ENCODE data around the gene FAIM2.

Gene FAIM2

GRCh38 chr12:49854976-49855375, 48.7 kb downstream of the FAIM2 start:
- no peak for DNase-seq

DNA sequence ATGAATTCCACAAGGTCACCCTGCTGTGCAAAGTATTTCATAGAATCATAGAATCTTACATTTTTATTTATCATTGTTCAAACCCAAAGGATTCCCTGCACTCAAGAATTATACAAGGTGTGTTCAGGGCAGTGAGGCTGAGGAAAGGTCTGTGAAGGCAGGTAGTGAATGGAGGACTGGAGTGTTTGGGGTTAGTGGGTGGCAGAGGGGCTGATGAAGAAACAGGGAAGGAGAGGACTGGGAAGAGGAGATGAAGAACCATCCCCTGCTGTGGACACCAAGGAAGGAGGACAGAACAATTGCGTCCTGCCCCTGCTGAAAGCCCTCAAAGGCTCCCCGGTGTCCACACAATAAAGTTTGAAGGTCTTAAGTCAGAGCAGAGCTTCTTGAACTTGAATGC, 50.0 kb downstream of the FAIM2 start:
- DNase-seq, result no peak

GRCh38 chr12:49847161-49847560, 56.5 kb downstream of the FAIM2 start:
- no peak for DNase-seq

- DNase-seq, result no peak
Observed at GRCh38 chr12:49846032-49846431, 57.7 kb downstream of the FAIM2 start.

DNA sequence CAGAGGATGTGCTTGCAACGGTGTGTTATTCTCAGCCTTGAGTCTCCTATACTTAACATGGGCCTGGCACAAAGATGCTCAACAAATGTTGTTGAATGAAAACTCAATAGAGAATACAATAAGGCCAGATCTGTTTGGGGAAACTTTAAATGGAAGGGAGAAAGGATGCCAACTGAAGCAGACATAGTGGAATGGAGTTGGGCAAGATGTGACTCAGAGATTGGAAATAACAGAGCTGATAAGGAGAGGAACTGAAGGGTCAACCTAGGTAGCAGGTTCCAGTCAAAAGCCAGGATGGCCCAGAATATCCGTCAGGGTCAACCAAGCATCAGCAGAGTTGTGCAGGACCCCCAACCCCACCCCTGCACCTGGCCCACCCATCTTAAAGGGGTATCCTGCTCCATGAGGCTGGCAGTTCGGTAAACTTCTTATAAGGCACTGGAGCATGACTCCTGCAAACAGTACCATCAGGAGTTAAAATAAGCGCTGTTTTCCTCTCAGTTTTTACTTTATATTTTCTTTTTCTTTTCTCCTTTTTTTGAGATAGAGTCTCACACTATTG, 59.7 kb downstream of the FAIM2 start:
- no peak for DNase-seq

GRCh38 chr12:49843411-49843810, 60.3 kb downstream of the FAIM2 start:
- DNase-seq, result no peak

DNA sequence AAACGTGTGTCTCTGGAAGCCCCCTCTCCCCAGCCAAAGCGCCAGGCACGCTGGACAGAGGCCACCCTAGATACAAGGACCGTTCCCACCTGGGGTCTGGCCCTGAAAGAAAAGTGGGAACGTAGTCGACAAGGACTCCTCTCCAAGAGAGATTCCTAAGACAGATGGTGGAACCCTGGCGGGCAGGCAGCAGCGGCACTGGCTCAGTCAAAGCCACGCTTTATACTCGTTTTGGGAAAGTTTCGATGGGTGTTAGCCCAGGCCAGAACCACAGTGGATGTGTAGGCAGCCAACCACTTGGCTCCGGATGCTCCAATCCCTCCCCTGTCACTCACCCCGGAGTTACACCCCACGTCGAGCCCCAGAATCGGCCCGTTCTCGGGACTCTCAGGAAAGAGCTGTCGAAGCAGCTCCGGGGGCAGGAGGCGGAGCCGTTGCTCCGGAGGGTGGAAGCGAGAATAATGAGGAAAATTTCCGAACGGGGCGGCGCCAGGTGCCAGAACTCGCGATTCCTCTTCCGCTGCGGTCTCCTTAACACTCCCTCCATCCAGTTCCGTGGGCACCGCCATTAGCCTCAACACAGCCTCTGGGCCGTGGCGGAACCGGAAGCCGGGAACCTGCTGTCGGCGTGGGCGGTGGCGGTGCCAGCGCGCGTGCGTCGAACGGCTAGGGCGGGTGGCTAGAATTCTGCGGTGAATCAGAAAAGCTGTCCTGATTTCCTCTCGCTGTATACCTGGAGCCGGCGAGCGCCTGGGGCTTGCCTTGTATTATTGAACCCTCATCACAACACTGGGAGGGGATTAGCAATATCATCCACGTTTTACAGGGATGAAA, 61.0 kb downstream of the FAIM2 start, which contains the start of gene BCDIN3D:
Gene BCDIN3D (minus strand): TSS at position 588 of the 834 bp plus-strand sequence. CDS start 19 bp downstream, at position 569.
- peak; percentile 79 for DNase-seq

DNA sequence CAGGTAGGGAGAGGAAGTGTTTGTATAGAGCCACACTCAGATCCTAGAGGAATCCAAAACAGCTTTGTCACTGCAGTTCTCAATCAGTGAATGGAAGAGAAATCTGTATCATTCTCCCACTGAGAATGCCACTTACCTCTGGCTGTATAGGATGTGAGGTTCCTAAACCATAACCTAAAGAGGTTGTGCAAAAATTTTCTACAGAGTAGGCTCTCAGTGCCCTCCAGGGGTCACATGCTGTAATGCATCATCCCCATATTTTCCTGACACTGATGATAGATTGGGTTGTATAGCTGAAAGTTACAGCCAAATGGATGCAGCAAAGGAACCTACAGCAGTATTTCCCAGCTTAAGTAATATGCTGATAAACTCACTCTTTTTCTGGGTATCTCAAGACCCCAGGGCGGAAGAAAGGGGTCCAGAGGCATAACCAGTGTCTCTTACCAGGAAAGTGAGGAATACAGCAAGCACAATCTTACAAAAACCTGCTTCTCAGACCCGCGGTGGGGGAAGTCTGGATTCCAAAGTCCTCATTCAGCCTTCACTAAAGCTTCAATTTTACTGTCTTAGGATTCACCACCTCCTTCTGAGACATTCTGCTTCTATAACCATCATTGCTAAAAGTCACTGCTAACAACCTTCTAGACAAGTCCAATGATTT, 64.6 kb downstream of the FAIM2 start:
- DNase-seq, result no peak

- DNase-seq, result no peak
Observed at GRCh38 chr12:49832836-49833421, 70.8 kb downstream of the FAIM2 start.

- DNase-seq, result no peak
Observed at GRCh38 chr12:49831717-49832116, 72.0 kb downstream of the FAIM2 start.

GRCh38 chr12:49828133-49829091, 75.3 kb downstream of the FAIM2 start, which contains the start of gene NCKAP5L:
Gene NCKAP5L (minus strand): TSS chr12:49828413. CDS start chr12:49804044, 24,369 bp downstream.
- DNase-seq, result peak; percentile 91

DNA sequence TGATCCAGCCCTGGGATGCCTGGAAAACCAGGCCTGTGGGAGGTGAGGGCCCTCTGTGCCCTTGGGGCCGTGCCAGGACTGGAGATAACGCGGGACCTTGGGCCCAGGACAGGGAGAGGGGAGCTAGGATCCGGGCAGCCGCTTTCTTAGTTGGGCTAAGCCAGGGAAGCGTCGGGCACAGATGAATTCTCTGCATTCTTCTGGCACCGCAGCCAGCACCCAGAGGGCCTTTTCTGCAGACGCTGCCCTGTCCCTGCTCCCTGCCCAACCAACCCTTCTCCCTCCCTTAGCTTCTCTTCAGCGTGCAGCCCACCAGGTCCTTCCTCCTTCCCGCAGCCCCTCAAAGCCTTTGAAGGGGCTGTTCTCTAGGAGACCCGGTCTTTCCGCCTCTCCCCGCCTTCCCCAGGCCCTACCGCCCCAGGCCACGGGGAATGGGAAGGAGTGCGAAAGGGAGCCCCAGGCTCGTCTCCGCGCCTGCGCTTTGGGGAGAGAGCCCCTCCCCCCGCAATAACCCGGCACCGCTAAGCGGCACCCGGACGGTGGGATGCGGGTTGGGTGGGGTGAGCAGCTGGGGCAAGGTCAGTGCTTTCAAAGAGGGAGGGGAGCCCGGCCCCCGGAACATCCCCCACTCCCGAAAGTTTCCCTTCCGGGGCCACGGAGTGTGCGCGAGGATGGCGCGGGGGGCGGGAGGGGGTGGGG, 76.2 kb downstream of the FAIM2 start:
- peak; percentile 29 for DNase-seq

DNA sequence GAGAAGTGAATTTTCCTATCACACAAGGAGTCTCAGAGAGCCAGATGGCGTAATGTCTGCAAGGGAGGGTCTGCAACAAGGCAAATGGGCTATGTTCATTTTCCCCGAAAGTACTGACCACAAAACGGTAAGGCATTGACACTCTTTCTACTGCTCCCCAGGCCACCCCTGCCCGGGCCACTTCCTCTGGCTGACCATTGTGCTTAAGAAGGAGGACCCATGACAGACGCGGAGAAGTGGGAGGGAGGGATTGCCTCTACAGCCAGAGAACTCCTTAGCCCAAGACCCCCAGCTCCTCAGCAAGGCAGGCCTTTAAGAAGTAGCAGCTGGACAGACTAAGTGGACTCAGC, 76.7 kb downstream of the FAIM2 start:
- DNase-seq, result no peak

DNA sequence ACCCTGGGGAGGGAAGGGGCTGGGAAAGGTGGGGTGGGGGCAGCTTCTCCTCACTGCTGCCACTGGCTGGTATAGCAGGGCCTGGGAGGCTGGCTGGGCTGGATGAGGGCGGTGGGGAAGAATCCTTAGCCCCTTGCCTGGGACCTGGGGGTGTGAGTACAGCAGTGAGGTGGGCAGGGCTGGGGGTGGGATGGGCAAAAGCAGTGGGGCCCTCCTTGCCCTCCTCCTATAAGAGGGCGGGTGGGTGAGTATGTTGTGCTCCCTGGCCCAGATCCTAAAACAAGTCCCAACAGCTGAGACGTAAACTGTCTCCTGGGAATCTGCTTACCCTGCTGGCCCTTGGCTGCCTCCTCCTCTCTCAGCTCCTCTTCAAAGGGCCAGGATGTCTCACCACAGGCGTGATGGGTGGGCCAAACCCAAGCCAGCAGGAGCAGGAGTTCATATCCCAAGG, 77.7 kb downstream of the FAIM2 start:
- no peak for DNase-seq

- DNase-seq, result no peak
Observed at GRCh38 chr12:49825360-49825970, 78.2 kb downstream of the FAIM2 start.

DNA sequence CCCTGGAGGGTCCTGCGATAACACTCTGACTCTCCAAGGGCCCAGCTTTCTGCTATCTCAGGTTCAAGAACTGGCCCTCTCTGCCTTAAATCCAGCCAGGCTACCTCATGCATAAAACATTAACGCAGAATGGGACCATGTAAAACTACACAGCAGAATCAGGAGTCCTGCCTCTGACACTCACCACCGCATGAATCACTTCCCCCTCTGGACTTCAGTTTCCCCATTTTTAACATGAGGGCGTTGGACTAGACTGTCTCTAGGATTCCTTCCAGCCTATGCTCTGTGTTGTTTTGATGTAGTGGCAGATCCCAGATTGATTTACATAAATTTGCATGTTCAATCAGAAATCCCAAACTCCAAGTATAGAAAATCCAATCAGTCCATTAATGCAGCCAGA, 78.8 kb downstream of the FAIM2 start:
- DNase-seq, result no peak

DNA sequence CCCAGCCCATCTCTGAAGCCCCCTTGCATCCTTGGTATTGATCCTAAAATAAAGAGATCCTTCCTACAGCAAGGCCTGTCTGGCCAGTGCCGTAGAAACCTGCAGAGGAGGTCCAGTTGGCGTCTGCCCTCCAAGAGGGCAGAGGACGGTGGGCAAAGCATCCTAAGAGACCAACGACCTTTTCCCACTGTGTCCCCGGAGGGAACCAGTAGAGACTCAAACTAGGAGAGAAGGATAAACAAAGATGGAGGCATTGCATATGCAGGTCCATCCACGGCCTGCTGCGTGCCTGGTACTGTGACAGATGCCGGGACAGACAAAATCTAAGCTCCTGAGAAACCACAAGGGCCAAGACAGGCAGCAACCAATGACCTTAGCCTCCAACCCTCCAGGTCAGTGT, 79.3 kb downstream of the FAIM2 start:
- DNase-seq, result no peak

- DNase-seq, result no peak
Observed at GRCh38 chr12:49823951-49824350, 79.7 kb downstream of the FAIM2 start.

DNA sequence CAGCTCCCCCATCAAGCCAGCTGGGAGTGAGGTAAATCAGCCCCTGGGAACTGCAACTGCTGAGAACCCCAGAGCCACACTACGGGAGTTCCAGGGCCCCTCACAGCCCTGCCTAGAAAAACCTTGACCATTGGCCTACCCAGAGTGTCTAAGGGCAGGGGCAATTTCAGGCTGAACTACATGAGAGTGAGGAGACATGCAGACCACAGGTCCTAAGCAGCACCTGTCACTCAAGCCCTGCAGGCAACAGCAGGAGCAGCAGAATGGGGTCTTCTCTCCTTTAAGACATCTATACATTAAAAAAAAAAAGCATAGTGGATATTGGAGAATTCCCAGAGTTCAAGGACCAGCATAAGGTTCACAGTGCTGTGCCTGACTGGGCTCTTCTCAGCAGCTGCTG, 80.3 kb downstream of the FAIM2 start:
- DNase-seq, result no peak

- no peak for DNase-seq
Observed at GRCh38 chr12:49821373-49822287, 82.1 kb downstream of the FAIM2 start.

All from NCI-H510A (cell line).